Activated CD4-positive, alpha-beta memory T cell treated with anti-CD3 and anti-CD28 coated beads, Interleukin-2, amount 10 ng/mL, durations not matched to agents 7 days and 5 days (primary cell): Measurements from ENCODE around the gene ACSL3. TPM values are rescaled to one million over a fixed set of nuclear protein-coding genes. Genes with fewer than 3 reads are reported as not detected.
"Not testable (repeated sequence)": the region's sequence is repeated elsewhere in the genome, so short reads cannot be mapped to it uniquely, and the experiment has no call there.

ENCODE experiments used
- CTCF ChIA-PET: fragments of 350-600 bp; sonication (Branson Sonifier 250); formaldehyde crosslinking; loops from one replicate; lab custom pipeline; 2021; ENCODE audit warnings: antibody characterized with exemption, inconsistent platforms; lab: Charles Lee
- POLR2A ChIA-PET: fragments of 350-600 bp; sonication (Branson Sonifier 250); formaldehyde crosslinking; loops from one replicate; lab custom pipeline; 2021; ENCODE audit warnings: antibody characterized with exemption; lab: Charles Lee
- DNase-seq: peaks from one replicate; pipeline ENCODE4 v3.0.0-alpha.2; 2020
- H3K27ac Mint-ChIP-seq: one replicate; pipeline ENCODE4 v1.8.0; 2021; ENCODE audit warnings: mild to moderate bottlenecking, mixed read lengths
- H3K27me3 Mint-ChIP-seq: one replicate; pipeline ENCODE4 v1.8.0; 2021; ENCODE audit warnings: mixed read lengths
- H3K36me3 Mint-ChIP-seq: one replicate; pipeline ENCODE4 v1.8.0; 2021; ENCODE audit warnings: low read depth, mixed read lengths
- H3K4me1 Mint-ChIP-seq: one replicate; pipeline ENCODE4 v1.8.0; 2021; ENCODE audit warnings: mixed read lengths
- H3K4me3 Mint-ChIP-seq: one replicate; pipeline ENCODE4 v1.8.0; 2021; ENCODE audit warnings: mild to moderate bottlenecking, mixed read lengths
- H3K9me3 Mint-ChIP-seq: one replicate; pipeline ENCODE4 v1.8.0; 2021; ENCODE audit warnings: mixed read lengths
- total RNA-seq, 2 experiments: library from RNA; stranded (reverse); gene quantifications; one replicate each; pipeline ENCODE4 v1.2.3, GENCODE V29; 2021

ACSL3 gene
- total RNA-seq, 2 experiments from 2014 or later = 49.5 to 57.2 TPM

- no peak overlapping the region for H3K4me3 Mint-ChIP-seq
- no peaks in the 10 kb centered on the region for H3K9me3 Mint-ChIP-seq
- H3K27ac Mint-ChIP-seq = no peak overlapping the region
- no peak for DNase-seq
- H3K27me3 Mint-ChIP-seq = no peaks in the 10 kb centered on the region
- peaks cover 16% of the 10 kb centered on the region for H3K36me3 Mint-ChIP-seq
- ChIA-PET CTCF (interaction anchor here (1.2 to 5.5 kb wide), 3 partner anchors 30 to 217 kb away, joined by 3 to 55 read pairs (median 6); no protein-coding TSS in a partner anchor), POLR2A (interaction anchor here (0.9 kb wide), 1 partner anchor 12 kb away, joined by 3 read pairs; no protein-coding TSS in a partner anchor)
- peaks cover 6% of the 10 kb centered on the region for H3K4me1 Mint-ChIP-seq
These were observed 47.1 kb downstream of the ACSL3 start for GRCh38 chr2:222907790-222908441.

- Mint-ChIP-seq H3K27me3 (no peaks in the 10 kb centered on the region), H3K4me1 (peaks cover 6% of the 10 kb centered on the region), H3K27ac (no peak overlapping the region), H3K4me3 (no peak overlapping the region), H3K9me3 (no peaks in the 10 kb centered on the region), H3K36me3 (peaks cover 16% of the 10 kb centered on the region)
- CTCF ChIA-PET = interaction anchor here (0.5 to 2.0 kb wide), 3 partner anchors 29 to 901 kb away, joined by 3 to 7 read pairs (median 3); no protein-coding TSS in a partner anchor
- DNase-seq = no peak
- POLR2A ChIA-PET = no interaction called here
These were observed 48.5 kb downstream of the ACSL3 start for GRCh38 chr2:222909286-222909685.

- no peak overlapping the region for H3K27ac Mint-ChIP-seq
- POLR2A ChIA-PET = no interaction called here
- peaks cover 6% of the 10 kb centered on the region for H3K4me1 Mint-ChIP-seq
- no peak for DNase-seq
- H3K4me3 Mint-ChIP-seq = no peak overlapping the region
- H3K27me3 Mint-ChIP-seq = no peaks in the 10 kb centered on the region
- CTCF ChIA-PET = interaction anchor here (0.8 to 2.5 kb wide), 7 partner anchors 9 to 222 kb away, joined by 3 to 11 read pairs (median 5); no protein-coding TSS in a partner anchor
- no peaks in the 10 kb centered on the region for H3K9me3 Mint-ChIP-seq
- H3K36me3 Mint-ChIP-seq = peaks cover 16% of the 10 kb centered on the region
These were observed 51.3 kb downstream of the ACSL3 start for GRCh38 chr2:222912117-222912516.

GRCh38 chr2:222912776-222913175 lies 51.9 kb downstream of the ACSL3 start:
- Mint-ChIP-seq H3K27ac (no peak overlapping the region), H3K27me3 (no peaks in the 10 kb centered on the region), H3K4me3 (no peak overlapping the region), H3K36me3 (peaks cover 16% of the 10 kb centered on the region), H3K4me1 (peaks cover 6% of the 10 kb centered on the region), H3K9me3 (no peaks in the 10 kb centered on the region)
- POLR2A ChIA-PET = no interaction called here
- DNase-seq = no peak
- CTCF ChIA-PET = interaction anchor here (1.1 to 2.5 kb wide), 6 partner anchors 9 to 222 kb away, joined by 4 to 11 read pairs (median 6); no protein-coding TSS in a partner anchor

- peaks cover 8% of the 10 kb centered on the region for H3K36me3 Mint-ChIP-seq
- no peak overlapping the region for H3K27ac Mint-ChIP-seq
- H3K27me3 Mint-ChIP-seq = no peaks in the 10 kb centered on the region
- H3K4me1 Mint-ChIP-seq = peaks cover 6% of the 10 kb centered on the region
- no peaks in the 10 kb centered on the region for H3K9me3 Mint-ChIP-seq
- no peak overlapping the region for H3K4me3 Mint-ChIP-seq
- no peak for DNase-seq
- CTCF ChIA-PET = interaction anchor here (0.6 to 1.8 kb wide), 4 partner anchors 8 to 23 kb away, joined by 3 to 10 read pairs (median 4); no protein-coding TSS in a partner anchor
- POLR2A ChIA-PET = no interaction called here
These were observed 54.5 kb downstream of the ACSL3 start for GRCh38 chr2:222915092-222915957.

- ChIA-PET CTCF (interaction anchor here (1.3 to 1.8 kb wide), 2 partner anchors 9 to 22 kb away, joined by 4 to 10 read pairs; no protein-coding TSS in a partner anchor), POLR2A (no interaction called here)
- Mint-ChIP-seq H3K4me1 (peaks cover 5% of the 10 kb centered on the region), H3K4me3 (no peak overlapping the region), H3K27ac (no peak overlapping the region), H3K27me3 (no peaks in the 10 kb centered on the region), H3K36me3 (peaks cover 16% of the 10 kb centered on the region), H3K9me3 (no peaks in the 10 kb centered on the region)
- DNase-seq = no peak
These were observed 55.7 kb downstream of the ACSL3 start for GRCh38 chr2:222916229-222917197.

- POLR2A ChIA-PET, CTCF ChIA-PET, DNase-seq, H3K9me3 Mint-ChIP-seq, H3K4me1 Mint-ChIP-seq, H3K27ac Mint-ChIP-seq, H3K27me3 Mint-ChIP-seq, H3K4me3 Mint-ChIP-seq: not testable (repeated sequence)
- H3K36me3 Mint-ChIP-seq = peaks cover 19% of the 10 kb centered on the region
These were observed 56.4 kb downstream of the ACSL3 start for GRCh38 chr2:222917212-222917611.

- Mint-ChIP-seq H3K27ac (no peak overlapping the region), H3K27me3 (no peaks in the 10 kb centered on the region), H3K9me3 (no peaks in the 10 kb centered on the region), H3K4me3 (no peak overlapping the region), H3K36me3 (peaks cover 31% of the 10 kb centered on the region), H3K4me1 (no peaks in the 10 kb centered on the region)
- POLR2A ChIA-PET = interaction anchor here (1.2 kb wide), 1 partner anchor 13 kb away, joined by 3 read pairs; no protein-coding TSS in a partner anchor
- CTCF ChIA-PET = interaction anchor here (0.5 to 2.2 kb wide), 2 partner anchors 10 to 19 kb away, joined by 4 to 6 read pairs; no protein-coding TSS in a partner anchor
- DNase-seq = no peak
These were observed 59.1 kb downstream of the ACSL3 start for GRCh38 chr2:222919841-222920526.

- H3K9me3 Mint-ChIP-seq = no peaks in the 10 kb centered on the region
- CTCF ChIA-PET = interaction anchor here (2.2 kb wide), 1 partner anchor 18 kb away, joined by 6 read pairs; no protein-coding TSS in a partner anchor
- POLR2A ChIA-PET = no interaction called here
- H3K4me1 Mint-ChIP-seq = no peaks in the 10 kb centered on the region
- no peaks in the 10 kb centered on the region for H3K27me3 Mint-ChIP-seq
- H3K4me3 Mint-ChIP-seq = no peak overlapping the region
- H3K36me3 Mint-ChIP-seq = peaks cover 35% of the 10 kb centered on the region
- no peak overlapping the region for H3K27ac Mint-ChIP-seq
- DNase-seq = no peak
These were observed 59.9 kb downstream of the ACSL3 start for GRCh38 chr2:222920657-222921186.

- POLR2A ChIA-PET = no interaction called here
These were observed 61.4 kb downstream of the ACSL3 start for GRCh38 chr2:222922019-222922800.

GRCh38 chr2:222926915-222927314 lies 66.1 kb downstream of the ACSL3 start:
- H3K36me3 Mint-ChIP-seq = peaks cover 38% of the 10 kb centered on the region
- ChIA-PET POLR2A (no interaction called here), CTCF (interaction anchor here (1.5 to 2.8 kb wide), 2 partner anchors 12 to 14 kb away, joined by 5 to 13 read pairs; no protein-coding TSS in a partner anchor)
- H3K4me3 Mint-ChIP-seq = no peak overlapping the region
- DNase-seq = no peak
- H3K27me3 Mint-ChIP-seq = no peaks in the 10 kb centered on the region
- H3K27ac Mint-ChIP-seq = no peak overlapping the region
- no peaks in the 10 kb centered on the region for H3K9me3 Mint-ChIP-seq
- H3K4me1 Mint-ChIP-seq = no peaks in the 10 kb centered on the region

More at GRCh38 chr2:222922019-222922800, 61.4 kb downstream of the ACSL3 start:
- H3K27me3 Mint-ChIP-seq = no peaks in the 10 kb centered on the region
- no peak overlapping the region for H3K4me3 Mint-ChIP-seq
- no peak overlapping the region for H3K27ac Mint-ChIP-seq
- no peaks in the 10 kb centered on the region for H3K9me3 Mint-ChIP-seq
- CTCF ChIA-PET = interaction anchor here (1.0 to 1.9 kb wide), 6 partner anchors 9 to 20 kb away, joined by 3 to 6 read pairs (median 4); no protein-coding TSS in a partner anchor
- H3K4me1 Mint-ChIP-seq = no peaks in the 10 kb centered on the region
- no peak for DNase-seq
- peaks cover 39% of the 10 kb centered on the region for H3K36me3 Mint-ChIP-seq
